GM18909 (cell line): ENCODE data around the gene CFAP43.
A peak's percentile ranks its signal among the peaks of the same experiment; 100 is the strongest.
"Not testable (repeated sequence)": the region's sequence is repeated elsewhere in the genome, so short reads cannot be mapped to it uniquely, and the experiment has no call there.

ENCODE experiments used
- ATAC-seq: cut with Tn5 transposase; IDR thresholded peaks from one replicate; pipeline ENCODE4 v1.9.1; 2021; ENCODE audit warnings: mild to moderate bottlenecking; ENCODE audit not compliant: unreplicated experiment, poor library complexity

CFAP43 gene

DNA sequence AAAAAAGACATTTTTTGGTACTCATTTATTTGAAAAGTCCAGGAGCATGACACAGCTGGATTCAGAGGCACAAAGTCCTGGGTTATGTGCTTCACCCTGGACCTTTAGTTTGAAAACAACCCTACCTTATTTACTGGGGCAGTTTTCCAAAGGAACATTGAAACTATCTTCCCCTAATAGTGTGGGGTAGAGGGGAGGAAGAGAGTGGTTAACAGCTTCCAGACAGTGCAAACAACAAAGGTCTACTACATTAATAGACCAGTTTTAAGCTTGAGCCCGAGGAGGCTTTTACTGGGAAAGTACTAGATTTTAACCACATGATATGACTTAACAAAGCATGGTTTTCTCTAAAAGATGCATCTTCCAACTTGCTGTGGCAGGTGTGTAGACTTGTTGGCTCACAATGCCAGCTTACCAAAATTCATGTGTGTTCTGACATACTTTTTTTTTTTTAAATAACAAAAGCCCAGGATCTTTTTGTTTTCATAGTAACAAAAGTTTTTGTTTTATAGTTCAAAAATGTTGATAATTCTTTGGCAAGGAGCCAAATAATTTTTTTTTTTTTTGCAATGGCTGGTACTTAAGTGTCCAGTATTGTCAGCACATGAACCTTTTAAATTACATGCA, 24.3 kb upstream of the CFAP43 start:
- no peak for ATAC-seq

DNA sequence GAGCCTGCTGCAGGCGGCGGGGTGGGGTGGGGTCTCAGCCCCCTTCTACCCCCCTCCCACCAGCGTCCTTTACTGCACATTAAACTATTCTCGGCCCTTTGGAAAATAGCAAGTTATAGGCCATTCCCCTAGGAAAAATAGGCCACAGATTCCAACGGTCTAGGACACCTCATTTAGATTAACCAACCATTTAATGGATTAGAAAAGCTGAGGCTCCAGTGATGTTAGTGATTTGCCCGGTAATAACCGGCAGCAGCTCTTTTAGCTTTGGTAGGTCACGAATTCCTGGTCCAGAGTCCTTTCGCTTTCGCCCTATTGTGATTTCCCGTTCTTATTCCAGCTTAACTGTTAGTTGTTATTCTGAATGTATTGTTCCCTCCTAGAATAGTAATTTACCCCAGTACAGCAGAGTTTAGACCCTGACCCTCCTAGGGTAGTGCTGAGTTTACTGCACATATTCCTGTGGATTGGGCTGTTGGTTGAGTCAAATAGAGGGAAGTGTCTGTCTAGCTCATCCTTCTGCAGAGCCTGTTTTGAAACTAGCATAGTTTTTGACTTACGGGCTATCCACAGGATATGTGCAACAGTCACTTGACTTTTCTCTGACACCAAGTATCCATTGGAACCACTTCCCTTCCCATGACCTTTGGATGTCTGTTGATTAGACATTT, 23.3 kb upstream of the CFAP43 start:
- peak; percentile 35 for ATAC-seq

DNA sequence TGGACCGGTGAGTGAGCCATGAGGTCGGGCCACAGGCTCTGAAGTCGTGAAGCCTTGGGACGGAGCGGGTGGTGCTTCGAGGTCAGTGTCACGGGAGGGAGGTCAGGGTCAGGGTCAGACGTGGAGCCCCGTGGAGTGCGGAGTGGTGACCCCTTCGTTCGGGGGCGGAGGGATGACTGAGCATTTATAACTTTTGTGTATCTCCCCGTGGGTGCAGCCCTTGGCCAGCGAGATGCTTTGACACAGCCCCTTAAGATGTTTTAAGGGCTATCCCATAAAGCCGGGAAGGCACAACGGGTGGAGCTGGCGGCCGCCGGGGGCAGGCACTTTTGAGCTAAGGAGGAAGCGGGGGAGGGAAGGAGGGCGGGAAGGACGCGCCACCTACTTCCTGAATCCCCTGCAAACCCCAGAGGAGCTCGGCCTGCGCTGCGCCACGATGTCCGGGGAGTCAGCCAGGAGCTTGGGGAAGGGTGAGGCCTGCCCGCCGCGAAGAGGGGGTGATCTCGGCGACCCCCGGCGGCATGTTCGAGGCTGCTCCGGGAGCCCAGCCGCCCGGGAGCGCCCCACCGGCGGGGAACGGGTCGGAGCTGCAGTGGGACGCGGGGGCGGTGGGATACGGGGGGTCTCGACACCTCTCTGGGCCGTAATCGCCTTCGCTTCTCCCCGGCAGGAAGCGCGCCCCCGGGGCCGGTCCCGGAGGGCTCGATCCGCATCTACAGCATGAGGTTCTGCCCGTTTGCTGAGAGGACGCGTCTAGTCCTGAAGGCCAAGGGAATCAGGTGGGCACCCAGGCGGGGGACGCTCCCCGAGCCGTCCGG, 22.5 kb upstream of the CFAP43 start, which contains the start of gene GSTO1:
TSS of gene GSTO1 (plus strand) at position 400 of the 818 bp plus-strand sequence. CDS start at position 437, 37 bp downstream.
- peak; percentile 83 for ATAC-seq

DNA sequence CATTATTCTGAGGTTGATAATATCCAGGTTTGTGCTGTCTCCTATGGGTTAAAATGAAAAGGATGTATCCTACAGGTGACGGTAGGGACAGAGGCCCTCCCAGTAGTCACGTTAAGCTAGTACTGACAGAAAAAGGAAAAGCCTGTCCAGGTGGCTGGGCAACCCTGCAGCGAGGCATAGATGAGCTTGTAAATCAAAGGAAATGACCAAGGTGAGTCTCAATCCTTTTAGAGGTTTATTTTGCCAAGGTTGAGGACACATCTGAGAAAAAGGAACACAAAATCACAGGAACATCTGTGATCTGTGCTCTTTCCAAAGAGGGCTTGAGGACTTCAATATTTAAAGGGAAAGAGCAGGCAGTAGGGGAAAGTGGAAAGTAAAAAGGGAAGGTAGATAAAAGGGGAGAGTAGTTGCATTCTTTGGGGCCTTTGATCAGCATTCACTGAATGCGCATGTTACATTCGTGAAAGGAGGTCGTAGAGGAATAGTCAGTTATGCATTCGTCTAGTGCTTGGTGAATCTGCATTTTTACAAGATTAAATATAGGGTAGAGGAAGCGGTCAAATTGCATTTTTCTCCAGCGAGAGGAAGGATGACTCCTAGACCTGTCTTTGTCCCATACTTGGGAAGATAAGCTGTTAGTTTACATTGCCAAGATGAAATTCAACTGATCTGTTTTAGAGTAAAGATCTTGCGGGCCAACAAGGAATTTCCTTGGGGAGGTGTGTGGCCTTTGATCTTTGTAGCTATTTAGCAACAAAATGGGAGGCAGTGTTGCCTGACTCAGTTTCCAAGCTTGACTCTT, 21.6 kb upstream of the CFAP43 start:
- ATAC-seq, result no peak

DNA sequence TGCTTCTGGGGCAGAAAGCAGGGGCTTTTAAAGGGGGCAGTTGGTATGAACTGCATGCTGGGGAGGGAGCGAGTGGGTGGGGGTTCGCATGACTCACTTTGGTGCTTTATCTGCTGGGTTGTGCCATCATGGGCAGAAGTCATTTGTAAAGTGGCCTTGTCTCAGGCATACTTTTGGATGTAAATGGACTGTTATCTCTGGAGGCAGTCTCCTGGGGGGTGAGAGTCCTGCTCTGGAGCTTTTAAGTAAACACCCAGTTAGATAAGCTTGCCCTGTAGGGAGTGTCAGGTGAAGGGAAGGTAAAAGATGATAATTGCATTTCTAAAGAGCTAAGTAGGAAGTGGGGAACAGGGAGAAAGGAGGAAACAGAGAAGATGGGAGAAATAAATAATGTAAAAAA, 20.9 kb upstream of the CFAP43 start:
- ATAC-seq, result no peak

DNA sequence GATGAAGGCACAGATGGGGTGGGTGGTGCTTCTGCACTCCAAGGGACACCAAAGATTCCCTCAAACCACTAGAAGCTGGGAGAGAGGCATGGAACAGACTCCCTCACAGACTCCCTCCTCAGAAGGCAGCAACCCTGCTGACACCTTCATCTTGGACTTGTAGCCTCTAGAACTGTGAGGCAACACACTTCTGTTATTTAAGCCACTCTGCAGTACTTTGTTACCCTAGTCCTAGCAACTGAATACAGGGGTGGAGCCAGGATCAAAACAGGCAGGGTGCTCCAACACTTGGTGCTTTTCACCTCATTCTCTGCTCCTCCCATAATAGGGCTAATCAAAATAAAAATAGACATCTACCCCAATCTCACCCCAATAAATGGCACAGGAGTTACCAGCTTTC, 20.2 kb upstream of the CFAP43 start:
- ATAC-seq, result no peak

DNA sequence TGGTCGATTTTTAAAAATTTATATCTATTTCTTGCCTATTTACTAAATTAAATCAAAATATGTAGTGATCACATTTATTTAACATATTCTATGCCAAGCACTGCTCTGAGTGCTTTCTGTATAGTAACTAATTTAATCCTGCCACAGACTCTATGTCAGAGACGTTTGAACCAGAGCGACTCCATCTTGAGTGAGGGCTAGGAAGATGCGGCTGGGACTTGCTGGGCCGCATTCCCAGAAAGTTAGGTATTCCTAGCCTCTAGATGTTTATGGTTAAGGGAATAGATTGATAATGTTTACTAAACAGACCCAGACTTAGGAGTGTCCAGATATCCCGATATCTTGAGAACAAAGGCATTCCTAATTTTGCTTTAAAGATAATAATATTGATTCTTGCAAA, 19.3 kb upstream of the CFAP43 start:
- no peak for ATAC-seq

DNA sequence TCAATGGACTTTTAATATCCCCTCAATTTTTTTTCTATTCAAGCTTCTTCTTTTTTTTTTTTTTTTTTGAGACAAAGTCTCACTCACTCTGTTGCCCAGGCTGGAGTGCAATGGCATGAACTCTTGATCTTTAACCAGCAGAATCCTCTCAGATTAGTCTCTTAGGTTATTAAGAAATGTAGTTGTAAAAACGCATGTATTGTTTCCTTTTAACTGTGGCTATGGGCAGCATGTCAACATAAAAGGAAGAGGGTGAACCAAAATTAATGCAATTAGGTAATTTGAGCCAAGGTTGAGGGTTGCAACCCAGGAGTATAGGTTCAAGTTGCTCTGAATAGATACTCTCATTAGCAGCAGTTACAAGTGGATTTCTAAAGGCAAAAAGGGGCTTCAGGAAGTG, 18.2 kb upstream of the CFAP43 start:
- no peak for ATAC-seq

DNA sequence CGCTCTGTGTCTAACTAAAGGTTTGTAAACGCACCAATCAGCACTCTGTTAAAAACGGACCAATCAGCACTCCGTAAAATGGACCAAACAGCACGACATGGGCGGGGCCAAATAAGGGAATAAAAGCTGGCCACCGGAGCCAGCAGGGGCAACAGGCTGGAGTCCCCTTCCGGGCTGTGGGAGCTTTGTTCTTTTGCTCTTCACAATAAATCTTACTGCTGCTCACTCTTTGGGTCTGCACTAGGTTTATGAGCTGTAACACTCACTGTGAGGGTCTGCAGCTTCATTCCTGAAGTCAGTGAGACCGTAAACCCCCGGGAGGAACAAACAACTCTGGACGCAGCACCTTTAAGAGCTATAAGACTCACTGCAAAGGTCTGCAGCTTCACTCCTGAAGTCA, 16.8 kb upstream of the CFAP43 start:
- ATAC-seq, result not testable (repeated sequence)

- no peak for ATAC-seq
Measured at GRCh38 chr10:104247513-104248146, 15.5 kb upstream of the CFAP43 start.

DNA sequence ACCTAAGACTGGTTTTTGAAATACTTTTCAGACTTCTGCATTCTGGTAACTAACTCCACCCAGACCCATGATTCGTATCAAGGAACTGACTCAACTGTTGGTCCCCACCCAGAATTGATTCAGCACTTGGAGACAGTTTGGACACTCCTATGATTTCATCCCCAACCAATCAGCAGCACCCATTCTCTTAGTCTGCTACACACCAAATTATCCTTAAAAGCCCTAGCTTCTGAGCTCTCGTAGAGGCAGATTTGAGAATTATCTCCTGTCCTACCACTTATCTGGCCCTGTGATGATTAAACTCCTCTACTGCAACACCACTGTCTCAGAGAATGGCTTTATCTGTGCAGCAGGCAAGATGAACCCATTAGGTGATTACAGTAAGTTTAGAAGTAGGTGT, 14.8 kb upstream of the CFAP43 start:
- ATAC-seq, result no peak

- ATAC-seq, result no peak
Measured at GRCh38 chr10:104245066-104245632, 13.0 kb upstream of the CFAP43 start.

DNA sequence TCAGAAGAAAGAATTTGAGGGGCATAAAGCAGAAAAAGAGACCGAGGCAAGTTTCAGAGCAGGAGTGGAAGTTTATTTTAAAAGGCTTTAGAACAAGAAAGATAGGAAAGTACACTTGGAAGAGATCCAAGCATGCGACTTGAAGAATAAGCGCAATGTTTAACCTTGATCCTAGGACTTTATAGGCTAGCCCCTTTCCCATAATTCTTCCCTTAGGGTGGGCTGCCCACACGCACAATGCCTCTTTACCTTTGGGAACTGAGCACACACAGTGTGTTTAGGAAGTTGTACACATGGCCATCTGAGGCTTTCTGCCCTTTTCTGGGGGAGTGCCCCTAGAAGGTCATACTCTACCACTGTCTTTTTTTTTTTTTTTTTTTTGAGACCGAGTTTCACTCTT, 11.3 kb upstream of the CFAP43 start:
- no peak for ATAC-seq

GRCh38 chr10:104243009-104243408, 10.8 kb upstream of the CFAP43 start:
- not testable (repeated sequence) for ATAC-seq

DNA sequence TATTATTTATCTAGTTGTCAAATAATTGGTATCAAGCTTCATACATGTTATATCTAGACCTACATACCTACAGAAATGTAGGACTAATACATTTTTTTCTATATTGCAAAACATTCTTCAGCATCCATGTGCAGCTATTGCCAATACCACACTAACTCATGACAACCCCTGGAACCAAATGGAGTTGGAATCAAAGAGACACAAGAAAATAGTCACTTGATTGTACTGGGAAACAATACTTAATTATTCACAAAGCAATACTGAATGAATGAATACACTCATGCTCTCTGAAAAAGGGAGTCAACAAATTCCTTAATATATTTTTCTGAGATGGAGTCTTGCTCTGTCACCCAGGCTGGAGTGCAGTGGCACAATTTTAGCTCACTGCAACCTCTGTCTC, 10.4 kb upstream of the CFAP43 start:
- ATAC-seq, result no peak

- no peak for ATAC-seq
Measured at GRCh38 chr10:104240078-104240477, 7.9 kb upstream of the CFAP43 start.

- no peak for ATAC-seq
Measured at GRCh38 chr10:104235801-104236200, 3.6 kb upstream of the CFAP43 start.

DNA sequence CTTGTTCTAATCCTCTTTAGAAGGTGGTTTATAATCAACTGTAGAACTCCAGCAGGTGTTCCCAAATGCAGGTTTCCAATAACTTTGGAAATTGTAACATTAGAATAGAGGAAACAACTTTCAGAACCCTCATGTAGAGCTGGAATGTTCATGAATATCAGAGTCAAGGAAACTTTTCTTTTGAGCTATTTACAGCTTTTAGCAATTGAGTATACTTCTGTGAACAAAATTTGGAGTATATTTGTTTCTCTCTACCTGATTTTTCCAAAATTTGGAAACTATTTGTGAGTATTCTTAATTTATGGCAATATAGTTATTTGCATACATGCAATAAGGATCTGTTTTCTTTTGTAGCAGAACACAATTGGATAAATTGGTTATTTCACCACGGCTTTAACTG, 2.8 kb upstream of the CFAP43 start:
- no peak for ATAC-seq

DNA sequence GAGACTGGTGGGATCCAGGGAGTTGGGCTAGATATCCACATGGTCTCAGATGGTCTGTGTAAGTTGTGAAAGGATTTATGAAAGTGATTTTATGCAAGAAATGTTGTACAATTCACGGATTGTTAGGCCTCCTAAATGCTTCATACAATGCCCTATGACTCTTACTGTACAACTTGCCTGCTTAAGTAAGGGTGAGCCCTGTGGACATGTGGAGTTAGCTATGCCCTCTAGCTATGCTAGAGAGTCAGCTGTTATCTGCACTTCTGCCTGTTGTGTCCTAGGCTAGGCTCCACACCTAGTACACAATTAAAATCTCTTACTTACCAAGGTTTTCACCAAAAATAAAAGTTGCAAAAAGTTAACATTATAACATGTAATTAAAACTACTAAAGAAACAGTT, 1.7 kb upstream of the CFAP43 start:
- ATAC-seq, result no peak

GRCh38 chr10:104232613-104233102, 494 bp upstream of the CFAP43 start:
- ATAC-seq, result peak; percentile 24
